Measurements from ENCODE around the gene AK6.
A peak's percentile ranks its signal among the peaks of the same experiment; 100 is the strongest.
"Not testable (repeated sequence)": the region's sequence is repeated elsewhere in the genome, so short reads cannot be mapped to it uniquely, and the experiment has no call there.

The AK6 gene

DNA sequence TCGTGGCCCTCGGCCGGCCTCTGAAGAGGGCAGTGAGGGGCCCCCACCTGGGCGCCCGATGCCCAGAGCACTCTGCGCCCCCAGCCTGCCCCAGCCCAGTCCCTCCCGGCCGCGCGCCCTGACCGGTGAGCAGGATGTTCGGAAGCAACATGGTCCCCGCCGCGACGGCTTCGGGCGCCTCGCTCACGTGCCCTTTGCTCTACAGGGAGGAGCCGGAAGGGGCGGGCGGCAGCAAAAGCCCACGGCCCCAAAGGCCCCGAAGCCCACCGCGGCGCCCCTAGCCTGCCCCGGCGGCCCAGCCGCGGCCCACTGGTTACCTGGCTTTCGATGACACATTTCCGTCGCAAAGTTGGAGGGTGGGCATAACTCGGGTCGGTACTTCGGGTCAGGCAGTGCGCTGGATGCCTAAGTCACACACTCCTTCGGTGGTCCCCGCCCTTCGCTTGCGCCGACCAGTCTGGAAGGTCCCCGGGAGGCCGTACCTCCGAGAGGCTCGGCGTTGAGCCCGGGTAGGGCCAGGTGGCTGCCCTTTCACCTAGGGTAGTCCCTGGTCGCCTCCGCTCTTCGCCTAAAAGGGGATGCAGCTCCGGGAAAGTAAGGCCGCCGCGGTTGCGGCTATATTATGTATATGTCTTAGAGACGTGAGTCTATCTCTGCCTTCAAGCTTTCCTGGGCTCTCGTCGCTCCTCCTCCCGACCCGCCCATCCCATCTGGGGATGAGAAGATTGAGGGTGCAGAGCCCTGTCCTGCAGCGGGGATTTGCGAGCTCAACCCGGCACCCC, at the start of gene AK6, which contains the start of the genes RAD17 and TAF9:
TSS of gene AK6 (minus strand) at position 181 of the 782 bp plus-strand sequence. CDS start at position 151, 30 bp downstream.
TSS of gene RAD17 (plus strand) at position 479 of the 782 bp plus-strand sequence. CDS start 2,391 bp downstream, outside the sequence.
TSS of gene TAF9 (minus strand) at position 181 of the 782 bp plus-strand sequence. CDS start 3,783 bp downstream, outside the sequence.
- DNase-seq: peak; percentile 90

DNA sequence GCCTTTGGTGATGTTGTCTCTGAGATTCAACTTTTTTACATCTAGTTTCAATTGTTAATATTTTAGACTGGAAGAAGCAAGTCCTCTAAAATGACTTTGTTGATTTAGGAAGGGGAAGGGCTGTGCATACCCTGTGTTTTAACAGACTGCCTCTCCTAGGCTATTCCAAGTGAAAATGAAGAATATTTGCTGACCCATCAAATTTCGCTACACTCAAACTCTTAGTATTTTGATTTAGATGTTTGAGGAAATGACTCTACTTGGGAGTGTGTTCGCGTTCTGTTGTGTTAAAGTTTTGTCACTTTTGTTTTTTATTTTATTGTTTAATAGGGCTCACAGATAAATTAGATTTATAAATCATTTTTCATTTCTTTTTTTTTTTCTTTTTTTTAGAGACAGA, 49.2 kb upstream of the AK6 start:
- no peak for DNase-seq

DNA sequence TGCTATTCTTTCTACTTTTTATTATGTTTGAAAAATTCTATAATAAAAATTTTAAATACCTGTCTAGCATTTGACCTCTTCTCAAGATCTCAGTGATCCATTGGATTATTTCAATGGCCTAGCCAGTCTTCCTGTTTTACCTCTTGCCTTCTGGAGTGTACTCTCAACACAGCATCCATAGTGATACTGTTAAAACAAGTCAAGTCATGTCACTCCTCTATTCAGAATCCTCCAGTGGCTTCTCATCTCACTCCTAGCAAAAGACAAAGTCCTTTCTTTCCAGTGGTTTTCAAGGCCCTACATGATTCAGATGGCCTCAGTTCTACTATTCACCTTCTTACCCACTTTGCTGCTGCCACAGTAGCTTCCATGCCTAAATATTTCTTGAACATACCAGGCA, 47.4 kb upstream of the AK6 start:
- no peak for DNase-seq

DNA sequence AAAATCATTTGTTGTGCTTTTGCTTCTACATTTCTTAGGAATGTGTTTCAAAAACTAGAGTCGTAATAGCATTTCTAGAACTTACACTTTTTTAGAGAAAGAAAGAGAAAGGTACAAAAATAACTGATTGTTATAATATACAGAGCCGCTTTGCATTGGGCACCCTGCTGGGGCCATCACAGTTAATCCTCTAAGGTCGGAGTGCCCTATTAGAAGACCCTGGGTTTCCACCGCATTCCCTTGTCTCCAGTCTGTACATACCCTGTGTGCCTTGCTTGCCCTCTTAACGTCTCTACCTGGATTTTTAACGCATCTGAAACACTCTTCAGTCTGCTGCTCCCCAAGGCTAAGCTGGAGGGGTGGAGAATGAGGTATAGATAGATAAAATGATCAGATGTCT, 46.9 kb upstream of the AK6 start:
- no peak for DNase-seq

DNA sequence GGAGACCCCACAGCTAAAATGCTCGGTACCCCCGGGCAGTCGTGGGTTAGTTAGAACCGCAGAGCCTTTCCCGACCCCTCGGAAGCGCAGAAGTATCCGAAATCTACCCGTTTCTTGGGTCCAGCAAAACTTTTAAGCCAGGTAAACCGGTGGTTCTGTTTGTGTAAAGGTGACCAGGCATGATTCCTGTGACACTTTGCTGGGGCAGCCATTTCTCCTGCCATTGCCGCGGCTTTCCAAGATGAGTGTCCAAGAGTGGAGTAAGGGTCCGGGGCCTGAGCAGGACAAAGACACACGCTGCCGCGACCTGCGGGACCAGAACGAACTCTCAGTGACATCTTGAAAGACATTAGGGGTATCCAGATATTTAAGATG, 46.3 kb upstream of the AK6 start:
- DNase-seq: no peak

DNA sequence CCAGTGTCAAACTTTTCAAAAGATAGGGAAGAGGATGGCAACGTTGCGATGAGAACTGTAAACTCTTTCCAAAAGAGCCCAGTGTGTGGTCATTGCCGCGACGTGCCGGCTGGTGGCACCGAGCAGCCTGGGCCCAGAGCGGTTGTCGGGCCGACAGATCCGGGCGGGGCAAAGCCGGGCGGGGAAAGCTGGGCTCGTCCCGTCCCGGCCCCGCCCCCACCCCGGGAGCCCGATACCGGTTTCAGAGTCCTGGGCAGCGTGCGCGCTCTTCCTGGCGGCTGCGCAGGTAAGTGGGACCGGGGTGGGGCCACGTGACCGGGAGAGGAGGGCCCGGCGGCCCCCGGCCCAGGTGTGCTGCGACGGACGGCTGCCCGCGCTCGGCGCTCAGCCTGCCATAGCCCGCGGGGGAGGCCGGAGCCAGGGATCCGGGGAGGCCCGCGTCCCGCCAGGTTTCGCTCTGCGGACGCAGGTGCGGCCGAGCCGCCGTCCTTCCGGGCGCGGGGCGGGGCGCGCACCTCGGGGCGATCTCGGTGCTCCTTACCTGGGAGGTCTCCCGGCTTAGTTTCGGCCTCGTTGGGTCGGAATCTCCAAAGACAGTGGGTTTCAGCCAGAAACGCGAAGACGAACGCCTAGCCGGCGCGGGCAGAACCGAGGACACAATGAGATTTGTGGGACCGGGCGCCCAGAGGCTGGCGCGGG, 45.7 kb upstream of the AK6 start, which contains the start of gene MARVELD2:
TSS of gene MARVELD2 (plus strand) at position 232 of the 699 bp plus-strand sequence. CDS start 4,270 bp downstream, outside the sequence.
- peak; percentile 49 for DNase-seq

DNA sequence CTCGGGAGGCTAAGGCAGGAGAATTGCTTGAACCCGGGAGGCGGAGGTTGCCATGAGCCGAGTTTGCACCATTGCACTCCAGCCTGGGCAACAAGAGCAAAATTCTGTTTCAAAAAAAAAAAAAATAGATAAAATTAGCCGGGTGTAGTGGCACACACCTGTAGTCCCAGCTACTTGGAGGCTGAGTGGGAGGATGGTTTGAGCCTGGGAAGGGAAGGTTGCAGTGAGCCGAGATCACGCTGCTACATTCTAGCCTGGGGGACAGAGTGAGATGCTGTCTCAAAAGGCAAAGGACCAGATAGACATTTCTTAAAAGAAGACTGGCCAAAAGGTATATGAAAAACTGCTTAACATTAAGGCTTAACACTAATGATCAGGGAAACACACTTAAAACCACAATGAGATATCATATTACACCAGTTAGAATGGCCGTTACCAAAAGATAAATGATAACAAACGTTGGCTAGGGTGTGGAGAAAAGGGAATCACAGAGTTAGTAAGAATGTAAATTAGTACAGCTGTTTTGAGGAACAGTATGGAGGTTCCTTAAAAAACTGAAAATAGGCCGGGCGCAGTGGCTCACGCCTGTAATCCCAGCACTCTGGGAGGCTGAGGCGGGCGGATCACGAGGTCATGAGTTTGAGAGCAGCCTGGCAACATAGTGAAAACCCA, 35.5 kb upstream of the AK6 start:
- DNase-seq: no peak

DNA sequence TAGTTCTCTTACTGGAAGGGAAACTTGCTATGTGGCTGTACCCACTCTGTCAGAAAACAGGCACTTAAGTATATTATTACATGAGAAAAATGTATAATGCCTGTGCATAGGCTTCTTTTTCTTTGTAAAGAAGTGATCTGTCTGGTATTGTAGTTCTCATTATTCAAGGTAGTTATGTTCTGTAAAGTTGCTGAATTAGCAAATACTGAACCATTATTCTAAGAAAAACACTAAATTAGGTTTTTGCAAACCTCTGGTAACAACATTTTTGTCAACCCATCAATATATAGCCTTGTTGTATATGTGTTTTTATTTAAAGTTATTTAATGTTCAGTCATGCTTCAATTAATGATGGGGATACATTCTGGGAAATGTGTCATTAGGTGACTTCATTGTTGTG, 9.1 kb upstream of the AK6 start:
- DNase-seq: no peak

DNA sequence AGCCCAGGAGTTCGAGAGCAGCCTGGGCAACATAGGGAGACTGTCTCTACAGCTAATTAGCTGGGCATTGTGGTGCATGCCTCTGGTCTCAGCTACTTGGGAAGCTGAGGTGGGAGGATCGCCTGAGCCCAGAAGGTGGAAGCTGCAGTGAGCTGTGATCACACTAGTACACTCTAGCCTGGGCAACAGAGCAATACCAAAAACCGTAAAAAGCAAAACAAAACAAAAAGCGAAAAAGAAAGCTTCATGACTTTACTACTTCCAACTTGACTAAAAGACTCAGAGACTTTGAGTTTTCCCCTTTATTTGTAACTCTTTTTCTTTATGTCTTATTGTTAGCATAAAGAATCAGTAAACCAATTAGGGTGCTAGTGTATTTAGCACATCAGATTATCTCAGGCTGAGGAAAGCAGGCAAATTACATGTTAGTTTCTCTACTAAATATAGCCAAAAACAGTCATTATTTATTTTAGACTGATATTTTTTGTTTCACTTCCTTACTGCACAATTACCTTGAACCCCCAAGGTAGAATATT, 5.7 kb upstream of the AK6 start:
- no peak for DNase-seq

DNA sequence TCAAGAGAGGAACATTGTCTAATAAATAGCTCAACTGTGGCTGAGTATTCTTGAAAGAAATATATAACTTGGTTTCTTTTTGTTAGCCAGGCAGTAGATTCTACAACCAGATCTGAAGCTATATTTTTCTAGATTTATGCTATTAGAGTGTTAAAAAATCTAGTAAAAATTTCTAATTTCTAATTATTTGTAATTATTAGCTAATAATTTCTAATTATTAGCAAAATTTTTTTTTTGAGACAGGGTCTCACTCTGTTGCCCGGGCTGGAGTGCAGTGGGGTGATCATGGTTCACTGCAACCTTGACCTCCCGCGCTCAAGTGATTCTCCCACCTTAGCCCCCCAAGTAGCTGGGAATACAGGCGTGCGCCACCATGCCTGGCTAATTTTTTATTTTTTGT, 3.1 kb upstream of the AK6 start:
- DNase-seq: no peak

DNA sequence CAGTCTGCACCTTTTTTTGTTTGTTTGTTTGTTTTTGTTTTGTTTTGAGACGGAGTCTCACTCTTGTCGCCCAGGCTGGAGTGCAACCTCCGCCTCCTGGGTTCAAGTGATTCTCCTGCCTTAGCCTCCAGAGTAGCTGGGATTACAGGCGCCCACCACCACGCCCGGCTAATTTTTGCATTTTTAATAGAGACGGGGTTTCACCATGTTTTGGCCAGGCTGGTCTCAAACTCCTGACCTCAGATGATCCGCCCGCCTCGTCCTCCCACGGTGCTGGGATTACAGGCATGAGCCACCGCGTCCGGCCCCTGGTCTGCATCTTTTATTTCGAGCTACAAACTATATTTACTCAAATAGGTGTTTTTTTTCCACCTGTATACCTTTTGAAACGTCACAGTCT, 1.0 kb upstream of the AK6 start:
- DNase-seq: not testable (repeated sequence)

DNA sequence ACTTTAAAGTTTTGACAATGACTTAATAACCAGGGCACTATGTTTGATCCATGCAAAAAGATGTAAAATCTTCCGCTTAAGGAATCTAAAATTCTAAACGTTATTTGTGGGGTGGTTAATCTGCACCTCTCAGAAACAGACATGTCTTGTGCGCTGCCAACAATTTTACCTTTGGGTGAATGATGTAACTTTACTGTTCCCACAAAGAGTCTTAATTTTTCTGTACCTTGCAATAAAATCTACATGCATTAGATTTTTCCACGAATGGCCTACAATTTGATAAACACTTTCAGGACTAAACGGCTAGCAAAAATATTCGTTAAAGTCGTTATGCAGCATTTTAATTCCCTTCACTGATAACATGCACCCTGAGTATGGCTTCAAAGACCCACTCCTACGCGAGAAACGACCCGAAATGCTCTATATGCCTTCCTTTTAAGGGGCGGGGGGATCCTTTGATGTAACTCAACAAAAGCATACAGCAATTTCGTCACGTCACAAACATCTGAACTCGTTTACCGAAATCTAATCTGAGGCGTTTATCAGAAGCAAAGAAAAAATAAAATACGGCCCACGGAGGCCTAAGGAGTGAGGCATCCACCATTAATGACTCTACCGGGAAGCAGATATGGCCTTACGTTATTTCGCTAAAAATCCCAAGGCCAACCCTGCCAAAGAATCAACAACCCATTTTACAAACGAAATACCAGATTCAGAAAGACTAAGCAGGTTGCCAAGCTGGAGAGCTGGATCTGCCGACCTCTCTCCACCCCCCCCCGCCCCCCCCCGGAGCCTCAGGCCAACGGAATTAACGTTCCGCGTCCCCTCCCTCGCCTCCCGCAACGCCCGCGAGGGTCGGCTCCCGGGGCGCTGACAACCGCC, 621 bp downstream of the AK6 start:
- DNase-seq: peak; percentile 36

DNA sequence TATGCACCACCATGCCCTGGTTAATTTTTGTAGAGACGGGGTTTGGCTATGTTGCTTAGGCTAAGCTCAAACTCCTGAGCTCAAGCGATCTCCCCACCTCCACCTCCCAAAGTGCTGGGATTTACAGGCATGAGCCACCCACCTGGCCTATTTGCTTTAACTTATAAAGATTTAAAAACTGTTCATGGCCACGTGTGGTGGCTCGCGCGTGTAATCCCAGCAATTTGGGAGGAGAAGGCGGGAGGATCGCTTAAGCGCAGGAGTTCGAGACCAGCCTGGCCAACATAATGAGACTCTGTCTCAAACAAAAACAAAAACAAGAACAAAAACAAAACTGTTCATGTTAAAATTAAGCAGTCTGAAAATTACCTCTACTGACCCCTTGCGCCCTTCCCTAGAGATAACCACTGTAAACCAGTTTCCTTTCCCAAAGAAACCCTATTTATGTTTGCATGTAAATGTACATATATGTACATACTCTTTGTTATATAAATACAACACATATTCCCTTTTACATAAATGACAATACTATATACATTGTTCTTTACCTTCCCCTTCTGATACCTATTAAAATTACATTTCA, 1.5 kb downstream of the AK6 start:
- DNase-seq: no peak

DNA sequence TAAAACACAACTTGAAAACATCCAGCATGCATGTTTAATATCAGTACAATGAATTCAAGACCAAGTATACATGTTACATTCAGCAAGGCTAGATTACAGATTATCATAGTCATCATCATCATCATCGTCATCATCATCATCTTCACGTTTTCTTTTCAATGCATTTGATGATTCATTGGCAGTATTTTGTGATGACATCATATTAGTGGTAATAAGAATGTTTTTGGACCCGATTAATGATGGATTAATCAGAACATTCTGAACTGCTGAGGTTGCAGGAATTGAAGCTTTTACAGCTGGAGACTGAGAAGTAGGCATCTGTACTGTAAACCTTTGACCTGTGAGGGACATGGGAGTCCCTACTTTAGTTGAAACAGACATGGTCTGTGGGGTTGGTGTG, 4.5 kb downstream of the AK6 start:
- DNase-seq: no peak

DNA sequence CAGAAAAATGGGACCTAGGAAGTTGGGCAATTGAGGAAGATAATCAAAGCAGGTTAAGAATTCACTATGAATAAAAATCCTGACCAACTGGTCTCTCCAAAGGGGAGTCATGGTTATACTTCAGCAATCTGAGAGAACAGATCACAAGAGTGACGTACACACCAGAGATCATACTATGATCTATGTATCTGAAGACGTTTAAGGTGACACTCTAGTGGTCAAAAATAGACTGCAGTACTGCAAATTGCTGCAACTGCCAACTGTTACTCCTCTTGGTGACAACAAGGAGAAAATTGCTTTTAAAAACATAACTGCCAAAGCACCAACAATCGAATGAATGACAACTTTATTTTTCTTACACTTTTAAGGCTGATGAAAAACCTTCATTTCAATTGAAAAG, 4.9 kb downstream of the AK6 start:
- DNase-seq: peak; percentile 23

DNA sequence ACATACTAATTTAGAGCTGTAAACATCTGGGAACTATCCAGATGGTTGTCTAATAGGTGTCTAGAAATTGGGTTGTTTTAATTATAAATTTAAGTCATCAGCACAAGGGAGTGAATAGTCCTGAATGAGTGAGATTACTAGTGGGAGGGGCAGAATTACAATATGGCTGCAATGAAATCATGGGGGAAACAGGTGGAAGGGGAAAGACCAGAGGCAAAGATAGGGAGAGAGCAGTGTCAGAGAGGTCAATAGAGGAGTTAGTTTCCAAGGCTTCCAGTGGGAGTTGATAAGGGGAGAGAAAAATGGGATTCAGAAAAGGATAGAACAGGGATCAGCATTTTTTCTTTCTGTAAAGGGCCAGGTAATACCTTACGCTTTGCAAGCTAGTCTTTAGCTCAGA, 8.9 kb downstream of the AK6 start:
- DNase-seq: no peak

DNA sequence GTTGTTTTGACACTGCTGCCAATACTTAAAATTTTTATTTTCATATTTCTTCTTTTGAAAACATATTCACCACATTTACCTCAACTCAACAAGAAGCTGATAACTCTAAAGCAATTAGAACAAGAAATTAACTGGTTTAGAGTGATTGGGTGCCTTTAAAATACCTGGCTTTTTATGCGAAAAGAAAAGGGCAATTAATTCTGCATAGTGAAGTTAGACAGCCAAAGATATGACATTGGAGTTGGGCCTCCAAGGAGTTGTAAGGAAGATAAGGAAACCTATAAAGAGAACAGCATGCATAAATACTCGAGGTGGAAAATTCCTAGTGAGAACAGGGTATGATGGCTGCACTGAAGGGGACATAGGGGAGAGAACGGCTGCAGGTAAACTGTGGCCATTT, 9.6 kb downstream of the AK6 start:
- DNase-seq: no peak

DNA sequence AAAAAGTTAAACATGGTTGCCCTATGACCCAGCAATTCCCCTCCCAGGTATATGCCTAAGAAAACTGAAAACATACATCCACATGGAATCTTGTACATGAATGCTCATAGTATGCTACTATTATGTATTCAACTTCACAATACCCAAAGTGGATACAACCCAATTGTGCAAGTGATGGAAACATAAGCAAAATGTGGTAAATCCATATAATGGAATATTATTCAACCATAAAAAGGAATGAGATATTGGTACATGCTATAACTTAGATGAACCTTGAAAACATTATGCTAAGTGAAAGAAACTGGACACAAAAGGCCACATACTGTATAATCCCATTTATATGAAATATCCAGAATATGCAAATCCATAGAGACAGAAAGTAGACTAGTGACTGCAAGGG, 18.7 kb downstream of the AK6 start:
- DNase-seq: no peak

DNA sequence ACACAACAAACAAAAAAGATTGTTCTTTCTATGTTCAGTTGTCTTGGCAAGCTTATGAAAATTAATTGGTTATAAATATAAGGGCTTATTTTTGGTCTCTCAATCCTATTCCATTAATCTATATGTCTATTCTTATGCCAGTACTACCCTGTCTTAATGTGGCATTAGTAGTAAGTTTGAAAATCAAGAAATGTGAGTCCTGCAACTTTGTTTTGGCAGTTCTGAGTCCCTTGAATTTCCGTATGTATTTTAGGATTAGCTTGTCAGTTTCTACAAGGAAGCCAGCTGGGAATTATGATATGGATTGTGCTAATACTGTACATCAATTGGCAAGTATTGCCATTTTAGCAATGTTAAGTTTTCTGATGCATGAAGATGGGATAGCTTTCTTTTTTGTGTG, 26.2 kb downstream of the AK6 start:
- no peak for DNase-seq

DNA sequence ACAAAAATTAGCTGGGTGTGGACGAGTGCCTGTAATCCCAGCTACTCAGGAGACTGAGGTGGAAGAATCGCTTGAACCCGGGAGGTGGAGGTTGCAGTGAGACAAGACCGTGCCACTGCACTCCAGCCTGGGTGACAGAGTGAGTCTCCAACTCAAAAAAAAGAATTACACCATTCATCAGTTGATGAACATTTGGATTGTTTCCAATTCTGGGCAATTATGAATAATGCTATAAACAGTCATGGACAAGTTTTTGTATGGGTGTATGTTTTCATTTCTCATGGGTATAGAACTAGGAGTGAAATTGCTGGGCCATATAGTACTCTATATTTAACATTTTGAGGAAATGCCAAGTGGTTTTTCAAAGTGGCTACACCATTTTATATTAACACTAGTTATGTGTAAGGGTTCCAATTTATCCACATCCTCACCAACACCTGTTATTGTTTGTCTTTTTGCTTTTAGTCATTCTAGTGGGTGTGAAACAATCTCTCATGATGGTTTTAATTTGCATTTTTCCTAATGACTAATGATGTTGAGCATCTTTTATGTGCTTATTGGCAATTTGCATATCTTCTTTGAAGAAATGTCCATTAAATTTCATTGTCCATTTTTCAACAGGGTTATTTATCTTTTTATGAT, 27.7 kb downstream of the AK6 start:
- no peak for DNase-seq

DNA sequence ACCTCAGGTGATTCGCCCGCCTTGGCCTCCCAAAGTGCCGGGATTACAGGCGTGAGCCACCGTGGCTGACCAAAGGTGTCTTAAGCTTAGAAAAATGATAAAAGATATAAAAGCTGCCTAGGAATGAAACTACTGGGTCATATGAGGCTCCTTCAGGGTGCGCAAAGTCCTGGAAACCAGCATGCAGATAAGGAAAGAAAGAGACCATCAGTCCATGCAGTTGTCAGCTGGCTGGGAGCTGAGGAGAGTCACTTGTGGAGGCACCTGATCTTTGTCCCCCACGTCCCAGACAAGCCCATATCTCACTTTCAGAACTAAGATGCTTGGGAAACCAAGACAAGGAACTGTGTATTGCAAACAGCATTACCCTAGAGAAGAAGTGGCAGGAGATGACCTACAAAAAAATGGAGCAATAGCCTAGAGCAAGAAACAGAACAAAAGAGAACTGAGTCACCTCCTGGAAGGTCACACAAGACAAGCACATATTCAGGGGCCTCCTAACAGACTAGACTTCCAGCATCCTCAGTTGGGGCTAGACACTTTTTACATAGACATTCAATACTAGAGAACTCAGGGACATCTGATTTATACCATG, 33.9 kb downstream of the AK6 start:
- DNase-seq: no peak
